Measurements from ENCODE around the gene AAK1. TPM values are rescaled to one million over a fixed set of nuclear protein-coding genes. Genes with fewer than 3 reads are reported as not detected.

The AAK1 gene
- total and polyA plus RNA-seq, 2 of the 13 experiments (the other 11 are each of a cell fraction or from before 2014, with no cell fraction given): 9.8 to 10.3 TPM

- intact Hi-C loops (cut with micrococcal nuclease; ENCODE audit: unreplicated experiment) (no loop called here), in situ Hi-C loops (cut with HindIII; ENCODE audit: extremely low pct_ligation_motif_present, low pct_unique_long_range_greater_than_20kb) (no loop called here)
- Histone ChIP-seq H3K27me3 (ENCODE audit: control insufficient read depth in 1 of 2, insufficient read depth in 2 of 2, low read length in 2 of 2) (no peaks in the 10 kb centered on the region), H3K4me1 (ENCODE audit: insufficient read depth, low read length) (peaks cover 21% of the 10 kb centered on the region), H3K9ac (ENCODE audit: insufficient read depth, low read depth, low read length) (no peak overlapping the region), H4K20me1 (ENCODE audit: insufficient read depth, low read length) (no peaks in the 10 kb centered on the region), H3K4me3 (replicated peaks in 1 of 3; ENCODE audit: insufficient read depth in 1 of 3, low read depth in 2 of 3, low read length in 3 of 3) (no peak overlapping the region), H3K9me3 (ENCODE audit: low read length) (no peaks in the 10 kb centered on the region), H3K79me2 (ENCODE audit: insufficient read depth, low read length) (no peaks in the 10 kb centered on the region), H3K4me2 (ENCODE audit: low read depth, low read length) (no peak overlapping the region), H3K27ac (ENCODE audit: extremely low read length, insufficient read depth, low read length) (no peak overlapping the region), H2AFZ (ENCODE audit: low read length) (no peak overlapping the region), H3K36me3 (replicated peaks in 1 of 2; ENCODE audit: control insufficient read depth in 1 of 2, insufficient read depth in 2 of 2, low read length in 2 of 2) (peaks cover 5 to 7% of the 10 kb centered on the region in 2 experiments; a peak in 4 of 5 replicates)
- CTCF ChIA-PET (ENCODE audit: low intra/inter-chr PET ratio, low total read pairs): no interaction called here
- POLR2A ChIA-PET: no interaction called here
- 90% methylated on average over 5 of the region's 5 CpGs for WGBS (ENCODE audit: low lambda C conversion rate)
- TF ChIP-seq ZNF605 (CRISPR knock-in tag; IDR thresholded peaks at IDR 0.05) (no peak), ZNF484 (CRISPR knock-in tag; IDR thresholded peaks at IDR 0.05; ENCODE audit: borderline replicate concordance, low read depth) (no peak), GTF3A (CRISPR knock-in tag; conservative IDR thresholded peaks at IDR 0.05) (no peak), ADNP (CRISPR knock-in tag; IDR thresholded peaks at IDR 0.05) (no peak), ELF3 (CRISPR knock-in tag; IDR thresholded peaks at IDR 0.05) (no peak)
- BruUV-seq (replicated peaks): no TSS peak
- no peak for ATAC-seq
- FAIRE-seq: no peak
- DNase-seq (ENCODE audit: low spot score): no peak
These were observed 107.7 kb downstream of the AAK1 start for GRCh38 chr2:69535817-69536241.

GRCh38 chr2:69531186-69531585 lies 112.4 kb downstream of the AAK1 start:
- 95% methylated on average over 7 of the region's 7 CpGs for whole genome bisulfite sequencing (ENCODE audit: low lambda C conversion rate)
- Histone ChIP-seq H3K4me3 (replicated peaks in 1 of 3; ENCODE audit: insufficient read depth in 1 of 3, low read depth in 2 of 3, low read length in 3 of 3) (no peak overlapping the region), H3K9ac (ENCODE audit: insufficient read depth, low read depth, low read length) (no peak overlapping the region), H3K36me3 (replicated peaks in 1 of 2; ENCODE audit: control insufficient read depth in 1 of 2, insufficient read depth in 2 of 2, low read length in 2 of 2) (peaks cover 10 to 26% of the 10 kb centered on the region in 2 experiments), H2AFZ (ENCODE audit: low read length) (no peak overlapping the region), H3K79me2 (ENCODE audit: insufficient read depth, low read length) (no peaks in the 10 kb centered on the region), H4K20me1 (ENCODE audit: insufficient read depth, low read length) (no peaks in the 10 kb centered on the region), H3K27ac (ENCODE audit: extremely low read length, insufficient read depth, low read length) (no peak overlapping the region), H3K4me1 (ENCODE audit: insufficient read depth, low read length) (no peaks in the 10 kb centered on the region), H3K4me2 (ENCODE audit: low read depth, low read length) (no peak overlapping the region), H3K27me3 (ENCODE audit: control insufficient read depth in 1 of 2, insufficient read depth in 2 of 2, low read length in 2 of 2) (no peaks in the 10 kb centered on the region), H3K9me3 (ENCODE audit: low read length) (no peaks in the 10 kb centered on the region)
- FAIRE-seq: no peak
- CTCF ChIA-PET (ENCODE audit: low intra/inter-chr PET ratio, low total read pairs): no interaction called here
- in situ Hi-C loops (cut with HindIII; ENCODE audit: extremely low pct_ligation_motif_present, low pct_unique_long_range_greater_than_20kb): no loop called here
- ATAC-seq: no peak
- POLR2A ChIA-PET: no interaction called here
- intact Hi-C loops (cut with micrococcal nuclease; ENCODE audit: unreplicated experiment): no loop called here
- no peak for DNase-seq (ENCODE audit: low spot score)
- no TSS peak for BruUV-seq (replicated peaks)
- TF ChIP-seq ZFP36 (IDR thresholded peaks at IDR 0.05; ENCODE audit: borderline replicate concordance, low read depth, low read length, partially characterized antibody) (no peak), GTF3A (CRISPR knock-in tag; conservative IDR thresholded peaks at IDR 0.05) (no peak), ZNF317 (CRISPR knock-in tag; IDR thresholded peaks at IDR 0.05) (no peak), ZXDC (CRISPR knock-in tag; IDR thresholded peaks at IDR 0.05) (no peak), ZNF367 (CRISPR knock-in tag; IDR thresholded peaks at IDR 0.05; ENCODE audit: borderline replicate concordance) (no peak), TAF1 (CRISPR knock-in tag; IDR thresholded peaks at IDR 0.05) (no peak), CAMTA2 (CRISPR knock-in tag; IDR thresholded peaks at IDR 0.05; ENCODE audit: borderline replicate concordance) (no peak)
